ENCODE results near the gene FBH1. TPM values are rescaled to one million over a fixed set of nuclear protein-coding genes. Genes with fewer than 3 reads are reported as not detected.

FBH1 gene
- total RNA-seq, 1 experiment from 2014 or later = 50.5 TPM

DNA sequence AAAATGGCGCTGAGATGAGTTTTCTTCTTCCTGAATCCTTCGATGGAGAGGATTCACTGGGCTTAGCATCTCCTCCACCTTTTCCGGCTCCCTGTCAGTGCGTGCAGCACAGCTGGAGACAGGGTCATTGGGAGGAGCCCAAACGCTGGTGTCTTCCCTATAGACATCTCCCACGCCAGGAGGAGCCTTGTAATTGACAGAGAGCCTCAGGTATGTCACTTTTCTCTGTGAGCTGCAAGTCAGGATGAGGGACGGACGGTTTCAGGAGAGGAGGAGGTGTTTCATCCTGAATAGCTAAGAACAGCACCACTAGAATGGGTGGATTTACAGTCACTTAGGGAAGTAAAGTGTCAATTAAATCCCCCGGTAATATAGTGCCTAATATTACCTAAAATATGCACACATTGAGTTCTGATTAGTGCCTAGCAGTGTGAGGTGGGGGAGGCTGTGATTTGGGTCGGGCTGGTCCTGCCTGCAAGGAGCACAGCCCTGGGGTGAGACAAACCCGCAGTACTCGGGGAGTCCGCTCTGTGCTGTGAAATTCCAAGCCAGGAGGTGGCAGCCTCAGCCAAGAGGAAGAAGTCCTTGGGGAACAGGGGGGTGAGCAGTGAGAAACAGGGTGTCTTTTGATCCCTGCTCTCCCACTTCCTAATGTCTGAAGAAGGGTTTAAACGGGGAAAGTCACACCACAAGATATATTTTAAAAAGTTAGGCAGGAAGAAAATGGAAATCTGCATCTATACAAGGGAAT lies 59.1 kb downstream of the FBH1 start:
- CTCF ChIA-PET = no interaction called here
- ATAC-seq (peak; percentile 93), DNase-seq (ENCODE audit: low read depth, low spot score) (no peak)
- BruUV-seq (replicated peaks) = no TSS peak
- Histone ChIP-seq H3K36me3 (ENCODE audit: control insufficient read depth, insufficient read depth, low read length) (no peaks in the 10 kb centered on the region), H3K27ac (ENCODE audit: low read length) (no peak overlapping the region), H3K9me3 (ENCODE audit: control insufficient read depth, insufficient read depth, low read depth, low read length) (no peaks in the 10 kb centered on the region), H3K4me1 (ENCODE audit: control insufficient read depth, insufficient read depth, low read length) (no peaks in the 10 kb centered on the region), H3K4me3 (ENCODE audit: low read depth in 2 of 2, low read length in 2 of 2) (no peak overlapping the region), H3K27me3 (ENCODE audit: control insufficient read depth, insufficient read depth, low read length) (no peaks in the 10 kb centered on the region)
- TF ChIP-seq, protein P1, sequence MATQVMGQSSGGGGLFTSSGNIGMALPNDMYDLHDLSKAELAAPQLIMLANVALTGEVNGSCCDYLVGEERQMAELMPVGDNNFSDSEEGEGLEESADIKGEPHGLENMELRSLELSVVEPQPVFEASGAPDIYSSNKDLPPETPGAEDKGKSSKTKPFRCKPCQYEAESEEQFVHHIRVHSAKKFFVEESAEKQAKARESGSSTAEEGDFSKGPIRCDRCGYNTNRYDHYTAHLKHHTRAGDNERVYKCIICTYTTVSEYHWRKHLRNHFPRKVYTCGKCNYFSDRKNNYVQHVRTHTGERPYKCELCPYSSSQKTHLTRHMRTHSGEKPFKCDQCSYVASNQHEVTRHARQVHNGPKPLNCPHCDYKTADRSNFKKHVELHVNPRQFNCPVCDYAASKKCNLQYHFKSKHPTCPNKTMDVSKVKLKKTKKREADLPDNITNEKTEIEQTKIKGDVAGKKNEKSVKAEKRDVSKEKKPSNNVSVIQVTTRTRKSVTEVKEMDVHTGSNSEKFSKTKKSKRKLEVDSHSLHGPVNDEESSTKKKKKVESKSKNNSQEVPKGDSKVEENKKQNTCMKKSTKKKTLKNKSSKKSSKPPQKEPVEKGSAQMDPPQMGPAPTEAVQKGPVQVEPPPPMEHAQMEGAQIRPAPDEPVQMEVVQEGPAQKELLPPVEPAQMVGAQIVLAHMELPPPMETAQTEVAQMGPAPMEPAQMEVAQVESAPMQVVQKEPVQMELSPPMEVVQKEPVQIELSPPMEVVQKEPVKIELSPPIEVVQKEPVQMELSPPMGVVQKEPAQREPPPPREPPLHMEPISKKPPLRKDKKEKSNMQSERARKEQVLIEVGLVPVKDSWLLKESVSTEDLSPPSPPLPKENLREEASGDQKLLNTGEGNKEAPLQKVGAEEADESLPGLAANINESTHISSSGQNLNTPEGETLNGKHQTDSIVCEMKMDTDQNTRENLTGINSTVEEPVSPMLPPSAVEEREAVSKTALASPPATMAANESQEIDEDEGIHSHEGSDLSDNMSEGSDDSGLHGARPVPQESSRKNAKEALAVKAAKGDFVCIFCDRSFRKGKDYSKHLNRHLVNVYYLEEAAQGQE (IDR thresholded peaks at IDR 0.05; ENCODE audit: insufficient read depth in 1 of 2, low read depth in 2 of 2, low read length in 1 of 2) = no peak
- TF ChIP-seq, protein P2, sequence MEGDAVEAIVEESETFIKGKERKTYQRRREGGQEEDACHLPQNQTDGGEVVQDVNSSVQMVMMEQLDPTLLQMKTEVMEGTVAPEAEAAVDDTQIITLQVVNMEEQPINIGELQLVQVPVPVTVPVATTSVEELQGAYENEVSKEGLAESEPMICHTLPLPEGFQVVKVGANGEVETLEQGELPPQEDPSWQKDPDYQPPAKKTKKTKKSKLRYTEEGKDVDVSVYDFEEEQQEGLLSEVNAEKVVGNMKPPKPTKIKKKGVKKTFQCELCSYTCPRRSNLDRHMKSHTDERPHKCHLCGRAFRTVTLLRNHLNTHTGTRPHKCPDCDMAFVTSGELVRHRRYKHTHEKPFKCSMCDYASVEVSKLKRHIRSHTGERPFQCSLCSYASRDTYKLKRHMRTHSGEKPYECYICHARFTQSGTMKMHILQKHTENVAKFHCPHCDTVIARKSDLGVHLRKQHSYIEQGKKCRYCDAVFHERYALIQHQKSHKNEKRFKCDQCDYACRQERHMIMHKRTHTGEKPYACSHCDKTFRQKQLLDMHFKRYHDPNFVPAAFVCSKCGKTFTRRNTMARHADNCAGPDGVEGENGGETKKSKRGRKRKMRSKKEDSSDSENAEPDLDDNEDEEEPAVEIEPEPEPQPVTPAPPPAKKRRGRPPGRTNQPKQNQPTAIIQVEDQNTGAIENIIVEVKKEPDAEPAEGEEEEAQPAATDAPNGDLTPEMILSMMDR (IDR thresholded peaks at IDR 0.05) = peak; percentile 79
- in situ Hi-C loops (cut with HindIII; ENCODE audit: low pct_unique_long_range_greater_than_20kb, low sequenced_read_pairs) (no loop called here), intact Hi-C loops (cut with micrococcal nuclease; ENCODE audit: unreplicated experiment) (loop anchor here (2.0 to 10.0 kb wide), 2 partner anchors 106 to 138 kb away; no protein-coding TSS in a partner anchor)
- POLR2A ChIA-PET = no interaction called here

DNA sequence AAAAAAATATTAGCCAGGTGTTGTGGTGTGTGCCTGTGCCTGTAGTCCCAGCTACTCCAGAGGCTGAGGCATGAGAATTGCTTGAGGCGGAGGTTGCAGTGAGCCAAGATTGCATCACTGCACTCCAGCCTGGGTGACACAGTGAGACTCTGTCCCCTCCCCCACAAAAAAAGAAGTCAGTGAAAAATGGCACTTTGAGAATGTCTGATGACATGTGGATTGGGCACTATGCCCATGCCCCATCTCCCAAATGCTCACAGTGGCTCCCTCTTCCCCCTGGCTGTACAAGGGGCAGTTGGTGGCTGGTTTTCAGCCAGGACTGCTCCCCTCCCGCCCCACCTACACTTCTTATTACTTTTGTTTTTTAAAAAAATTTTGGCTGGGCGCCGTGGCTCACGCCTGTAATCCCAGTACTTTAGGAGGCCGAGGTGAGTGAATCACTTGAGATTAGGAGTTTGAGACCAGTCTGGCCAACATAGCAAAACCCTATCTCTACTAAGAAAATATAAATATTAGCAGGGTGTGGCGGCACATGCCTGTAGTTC lies 61.2 kb downstream of the FBH1 start:
- Histone ChIP-seq H3K27me3 (ENCODE audit: control insufficient read depth, insufficient read depth, low read length) (no peaks in the 10 kb centered on the region), H3K36me3 (ENCODE audit: control insufficient read depth, insufficient read depth, low read length) (peaks cover 2% of the 10 kb centered on the region; the same call in 1 of the 2 replicates), H3K4me3 (ENCODE audit: low read depth in 2 of 2, low read length in 2 of 2) (no peak overlapping the region), H3K27ac (ENCODE audit: low read length) (no peak overlapping the region), H3K9me3 (ENCODE audit: control insufficient read depth, insufficient read depth, low read depth, low read length) (no peaks in the 10 kb centered on the region), H3K4me1 (ENCODE audit: control insufficient read depth, insufficient read depth, low read length) (no peaks in the 10 kb centered on the region)
- intact Hi-C loops (cut with micrococcal nuclease; ENCODE audit: unreplicated experiment) = no loop called here
- no TSS peak for BruUV-seq (replicated peaks)
- CTCF ChIA-PET = no interaction called here
- TF ChIP-seq, protein P1 (IDR thresholded peaks at IDR 0.05; ENCODE audit: insufficient read depth in 1 of 2, low read depth in 2 of 2, low read length in 1 of 2) = no peak
- TF ChIP-seq TCF7L2 (IDR thresholded peaks at IDR 0.05; ENCODE audit: low read depth, low read length) (no peak), SIN3A (IDR thresholded peaks at IDR 0.05; ENCODE audit: borderline replicate concordance, insufficient read depth, low read depth, low read length) (no peak), POLR2AphosphoS5 (IDR thresholded peaks at IDR 0.05; ENCODE audit: low read depth, low read length) (no peak)
- TF ChIP-seq, protein P2 (IDR thresholded peaks at IDR 0.05) = no peak
- ATAC-seq (no peak), DNase-seq (ENCODE audit: low read depth, low spot score) (no peak)
- POLR2A ChIA-PET = no interaction called here
- in situ Hi-C loops (cut with HindIII; ENCODE audit: low pct_unique_long_range_greater_than_20kb, low sequenced_read_pairs) = no loop called here
